ENCODE data around the gene KCTD10.
"Not testable (repeated sequence)": the region's sequence is repeated elsewhere in the genome, so short reads cannot be mapped to it uniquely, and the experiment has no call there.

The KCTD10 gene

GRCh38 chr12:109418848-109419480 lies 58.1 kb downstream of the KCTD10 start:
- DNase-seq (ENCODE audit: low read depth): no peak

DNA sequence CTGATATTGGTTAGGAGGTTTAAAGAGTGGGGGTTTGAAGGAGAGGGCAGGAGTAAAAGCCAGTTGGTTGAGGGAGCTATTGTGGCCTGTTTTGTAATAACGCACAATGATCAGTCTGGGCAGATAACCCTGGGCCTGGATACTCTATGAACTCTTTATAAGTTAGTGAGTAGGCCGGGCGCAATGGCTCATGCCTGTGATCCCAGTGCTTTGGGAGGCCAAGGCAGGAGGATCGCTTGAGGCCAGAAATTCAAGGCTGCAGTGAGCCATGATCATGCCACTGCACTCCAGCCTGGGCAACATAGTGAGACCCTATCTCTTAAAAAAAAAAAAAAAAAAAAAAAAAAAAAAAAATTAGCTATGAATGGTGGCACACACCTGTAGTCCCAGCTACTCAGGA lies 71.0 kb downstream of the KCTD10 start:
- DNase-seq (ENCODE audit: low read depth): not testable (repeated sequence)

DNA sequence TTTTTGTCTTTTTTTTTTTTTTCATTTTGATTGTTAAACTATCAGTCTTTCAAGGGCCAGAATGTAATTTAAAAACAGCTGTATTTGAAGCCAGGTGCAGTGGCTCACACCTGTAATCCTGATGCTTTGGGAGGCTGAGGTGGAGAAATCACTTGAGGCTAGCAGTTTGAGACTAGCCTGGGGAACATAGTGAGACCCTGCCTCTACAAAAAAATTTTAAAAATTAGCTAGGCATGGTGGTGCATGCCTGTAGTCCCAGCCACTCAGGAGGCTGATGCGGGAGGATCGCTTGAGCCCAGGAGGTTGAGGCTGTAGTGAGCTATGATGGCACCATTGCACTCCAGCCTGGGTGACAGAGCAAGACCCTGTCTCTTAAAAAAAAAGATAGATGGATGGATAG lies 72.3 kb downstream of the KCTD10 start:
- not testable (repeated sequence) for DNase-seq (ENCODE audit: low read depth)

Measured in activated T-helper 1 cell treated with Interleukin-2 at 50 U/mL for 16 hours (primary cell).